ENCODE results near the gene LIN52.

Gene LIN52, protein sequence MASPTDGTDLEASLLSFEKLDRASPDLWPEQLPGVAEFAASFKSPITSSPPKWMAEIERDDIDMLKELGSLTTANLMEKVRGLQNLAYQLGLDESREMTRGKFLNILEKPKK

GRCh38 chr14:74084277-74085046 is at the start of gene LIN52, which contains the start of gene ALDH6A1:
TSS of gene LIN52 (plus strand) at chr14:74084956. CDS start at chr14:74084975, 19 bp downstream.
TSS of gene ALDH6A1 (minus strand) at chr14:74084453. CDS start at chr14:74084394, 59 bp downstream.
- peak; percentile 100 for DNase-seq (ENCODE audit: low read depth in 2 of 2)

GRCh38 chr14:74035556-74035955 is 49.2 kb upstream of the LIN52 start:
- DNase-seq (ENCODE audit: low read depth in 2 of 2): no peak

- DNase-seq (ENCODE audit: low read depth in 2 of 2): no peak
These were observed 46.5 kb upstream of the LIN52 start for GRCh38 chr14:74038020-74038859.

DNA sequence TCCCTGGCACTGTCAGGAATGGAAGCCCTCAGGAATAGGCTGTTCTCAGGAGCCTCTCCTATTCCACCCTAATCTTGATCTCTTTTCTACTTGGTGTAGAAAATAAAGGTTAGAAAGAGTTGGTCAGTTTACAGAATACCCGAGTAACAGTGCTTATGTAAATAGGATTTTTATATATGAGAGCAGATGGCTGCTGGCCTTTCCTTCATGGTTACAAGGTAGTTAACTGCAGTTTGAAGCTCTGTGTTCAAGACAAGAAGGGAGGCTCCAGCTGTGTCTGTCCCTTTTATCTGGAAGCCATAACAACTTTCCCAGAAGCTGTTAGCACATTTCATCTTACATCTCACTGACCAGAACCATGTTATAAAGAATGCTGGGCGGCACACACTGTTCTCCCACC is 42.5 kb upstream of the LIN52 start:
- DNase-seq (ENCODE audit: low read depth in 2 of 2): no peak

DNA sequence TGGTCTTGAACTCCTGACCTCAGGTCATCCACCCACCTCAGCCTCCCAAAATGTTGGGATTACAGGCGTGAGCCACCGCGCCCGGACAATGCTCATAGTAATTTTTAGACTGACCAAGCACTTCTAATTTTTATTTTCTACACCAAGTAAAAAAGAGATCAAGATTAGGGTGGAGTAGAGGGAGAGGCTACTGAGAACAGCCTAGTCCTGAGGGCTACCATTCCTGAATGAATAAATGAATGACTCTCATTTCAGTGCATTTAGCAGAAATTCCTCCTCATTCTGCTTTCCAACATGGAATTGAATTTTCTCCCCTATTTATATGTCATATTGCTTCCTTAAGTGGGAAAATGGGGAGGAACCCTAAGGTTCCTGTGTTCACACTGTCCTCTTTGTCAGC is 39.2 kb upstream of the LIN52 start:
- no peak for DNase-seq (ENCODE audit: low read depth in 2 of 2)

DNA sequence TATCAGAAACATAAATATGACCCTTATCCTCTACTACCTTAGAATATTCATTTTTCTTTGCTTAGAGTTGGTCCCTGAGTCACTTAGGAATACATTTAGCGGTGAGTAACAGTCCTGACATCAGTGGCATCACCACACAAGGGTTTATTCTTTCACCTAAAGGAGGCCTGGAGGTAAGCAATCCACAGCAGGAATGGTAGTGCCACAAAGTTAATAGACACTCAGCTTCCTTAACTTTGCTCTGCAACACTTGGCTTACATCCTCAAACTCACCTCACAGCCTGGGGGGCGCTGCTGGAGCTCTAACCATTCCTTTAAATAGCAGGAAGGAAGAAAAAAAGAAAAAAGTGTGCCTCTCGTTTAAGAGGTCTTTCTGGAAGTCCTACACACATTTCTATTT is 36.5 kb upstream of the LIN52 start:
- no peak for DNase-seq (ENCODE audit: low read depth in 2 of 2)

DNA sequence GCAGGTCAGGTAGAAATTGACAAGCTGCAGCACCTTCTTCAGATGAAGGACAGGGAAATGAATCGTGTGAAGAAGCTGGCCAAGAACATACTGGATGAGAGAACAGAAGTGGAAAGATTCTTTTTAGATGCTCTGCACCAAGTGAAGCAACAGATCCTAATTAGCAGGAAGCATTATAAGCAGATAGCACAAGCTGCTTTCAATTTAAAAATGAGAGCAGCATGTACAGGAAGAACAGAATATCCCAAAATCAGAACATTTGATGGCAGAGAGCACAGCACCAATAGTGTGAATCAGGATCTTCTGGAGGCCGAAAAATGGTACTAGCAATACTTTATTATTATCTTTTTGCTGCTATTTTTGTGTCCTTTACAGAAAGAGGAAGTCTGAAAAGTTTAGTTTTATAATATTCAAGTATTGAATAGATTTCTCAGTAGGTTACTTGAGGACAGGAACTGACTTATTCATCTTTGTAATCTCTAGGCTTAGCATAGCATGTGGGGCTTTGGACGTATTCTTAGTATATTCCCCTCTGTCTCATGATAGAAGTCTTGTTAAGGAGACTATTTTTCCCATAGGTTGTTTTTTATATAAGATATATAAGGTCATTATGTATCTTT is 34.8 kb upstream of the LIN52 start:
- no peak for DNase-seq (ENCODE audit: low read depth in 2 of 2)

DNA sequence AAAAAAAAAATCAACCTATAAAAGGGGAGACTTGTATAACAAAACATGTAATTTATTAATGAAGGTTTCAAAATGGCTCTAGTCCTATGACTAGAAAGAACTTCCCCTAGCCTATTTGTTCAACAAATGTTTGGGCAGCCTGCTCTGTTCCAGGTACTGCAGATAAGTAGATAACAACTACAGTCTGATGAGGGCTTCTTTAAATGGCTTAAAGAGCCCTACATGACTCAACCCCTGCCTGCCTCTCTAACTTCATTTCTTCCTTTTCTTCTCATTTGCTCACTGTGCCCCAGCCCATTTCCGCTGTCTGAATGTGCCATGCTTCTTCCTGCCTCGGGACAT is 22.0 kb upstream of the LIN52 start:
- DNase-seq (ENCODE audit: low read depth in 2 of 2): no peak

DNA sequence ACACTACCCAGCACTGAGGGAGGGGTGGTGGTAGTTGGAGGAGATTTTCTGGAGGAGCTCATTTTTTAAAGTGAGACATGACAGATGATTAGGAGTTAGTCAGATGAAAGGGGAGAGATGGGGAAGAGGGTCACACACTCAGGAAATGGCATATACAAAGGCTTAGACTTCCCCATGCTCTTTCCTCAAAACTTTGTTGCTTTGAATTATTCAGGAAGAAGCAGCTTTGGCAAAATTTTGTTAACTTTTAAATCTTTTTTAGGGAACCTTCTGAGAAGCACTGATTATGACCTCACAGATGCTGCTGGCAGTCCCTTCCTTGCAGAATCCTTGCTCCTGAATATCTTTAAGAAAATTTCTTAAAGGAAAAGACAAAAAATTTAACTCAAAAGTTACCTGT is 20.3 kb upstream of the LIN52 start:
- no peak for DNase-seq (ENCODE audit: low read depth in 2 of 2)

DNA sequence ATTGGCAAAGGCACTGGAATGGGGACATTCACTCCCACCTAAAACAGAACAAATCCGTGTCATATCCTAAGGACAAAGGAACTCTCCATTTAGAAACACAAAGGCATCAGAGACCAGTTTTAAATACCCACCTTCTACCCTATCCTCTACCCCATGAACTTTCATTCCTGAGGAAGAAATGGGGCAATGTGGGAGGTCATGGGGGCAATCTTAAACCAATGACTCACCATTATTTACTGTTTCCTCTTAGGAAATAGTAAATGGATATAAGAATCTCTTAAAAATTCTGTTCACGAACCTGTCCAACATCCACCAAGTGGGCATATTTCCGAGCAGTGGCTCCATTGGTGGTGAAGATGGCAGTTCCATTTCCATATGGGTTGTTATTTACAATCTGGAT is 19.9 kb upstream of the LIN52 start:
- no peak for DNase-seq (ENCODE audit: low read depth in 2 of 2)

DNA sequence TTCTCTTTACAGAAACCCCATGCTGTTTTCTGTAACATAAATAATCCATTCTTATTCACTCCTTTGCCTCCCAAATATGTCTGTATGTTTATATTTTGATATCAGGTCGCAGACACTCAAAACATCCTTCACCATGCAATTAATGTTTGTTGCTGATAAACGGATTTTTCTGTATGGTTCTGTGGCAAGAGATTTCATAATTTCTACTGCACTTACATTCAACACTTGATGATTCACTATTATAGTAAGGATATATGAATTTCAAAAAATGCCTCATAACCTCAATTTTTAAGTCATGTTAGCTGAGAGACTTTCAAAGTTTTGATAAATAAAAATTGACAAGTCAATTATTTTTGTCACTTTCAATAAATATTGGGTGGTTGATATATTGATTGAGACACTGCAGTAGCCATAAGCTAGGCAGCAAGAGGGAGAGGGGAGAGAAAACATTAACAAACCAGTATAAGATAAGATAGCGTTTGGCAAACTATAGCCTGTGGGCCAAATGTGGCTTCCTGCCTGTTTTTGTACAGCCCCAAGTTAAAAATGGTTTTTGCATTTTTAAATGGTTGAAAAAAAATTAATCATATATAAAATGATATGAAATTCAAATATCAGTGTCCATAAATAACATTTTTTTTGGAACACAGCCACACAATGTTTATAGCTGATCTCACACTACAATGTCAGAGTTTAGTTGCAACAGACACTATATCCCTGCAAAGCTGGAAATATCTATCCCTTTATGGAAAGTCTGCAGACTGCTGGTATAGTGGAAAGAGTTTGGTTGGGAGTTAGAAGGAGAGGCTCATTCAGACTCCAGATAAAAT is 18.8 kb upstream of the LIN52 start:
- DNase-seq (ENCODE audit: low read depth in 2 of 2): no peak

- DNase-seq (ENCODE audit: low read depth in 2 of 2): no peak
These were observed 7.4 kb upstream of the LIN52 start for GRCh38 chr14:74077401-74077800.

DNA sequence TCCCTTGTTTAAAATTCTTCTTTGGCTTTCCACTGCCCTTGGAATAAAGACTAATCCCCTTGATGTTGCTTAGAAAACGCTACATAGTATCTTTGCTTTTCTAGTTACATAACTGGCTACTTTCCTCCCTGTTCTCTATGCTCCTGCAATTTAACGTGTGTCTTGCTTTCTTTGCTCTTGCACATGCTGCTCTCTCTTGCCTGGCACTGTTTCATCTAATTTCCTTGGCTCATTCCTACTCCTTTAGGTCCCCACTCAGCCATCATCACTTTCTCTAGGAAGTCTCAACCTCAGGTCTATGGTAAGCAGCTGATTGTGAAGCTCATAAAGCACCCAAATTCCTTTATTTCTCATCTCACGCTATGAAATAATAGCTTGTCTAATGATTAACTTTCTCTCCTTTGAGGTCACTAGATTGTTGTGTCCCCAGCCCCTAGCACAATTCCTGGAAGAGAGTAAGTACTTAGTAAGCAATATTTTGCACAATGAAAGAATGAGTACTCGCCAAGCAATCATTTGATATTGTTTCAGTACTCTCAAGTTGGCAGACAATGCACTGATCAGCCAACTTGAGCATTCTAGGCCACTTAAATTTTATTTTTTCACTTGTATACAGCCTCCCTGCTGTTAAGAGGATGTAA is 3.8 kb upstream of the LIN52 start:
- DNase-seq (ENCODE audit: low read depth in 2 of 2): no peak

- DNase-seq (ENCODE audit: low read depth in 2 of 2): no peak
These were observed 3.3 kb upstream of the LIN52 start for GRCh38 chr14:74081491-74081890.

DNA sequence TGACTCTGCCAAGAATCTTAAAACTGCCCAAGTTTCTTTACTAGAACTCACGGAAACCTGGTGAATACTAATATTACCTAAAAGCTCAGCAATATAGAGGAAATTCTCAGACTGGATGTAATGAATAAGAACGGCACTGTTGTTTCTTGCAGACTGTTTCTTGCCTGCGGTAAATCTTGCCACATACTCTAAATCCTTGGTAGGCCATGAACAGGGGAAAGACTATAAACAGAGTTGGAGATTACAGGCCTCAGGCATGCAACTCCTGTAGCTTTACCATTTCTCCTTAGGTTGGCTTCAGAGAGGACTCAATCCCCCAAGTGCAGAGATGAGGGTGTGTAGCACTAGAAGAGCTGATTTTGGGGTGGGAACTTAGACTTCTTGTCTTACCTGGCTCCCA is 1.6 kb upstream of the LIN52 start:
- no peak for DNase-seq (ENCODE audit: low read depth in 2 of 2)

GRCh38 chr14:74083784-74084276 is 926 bp upstream of the LIN52 start:
- no peak for DNase-seq (ENCODE audit: low read depth in 2 of 2)

DNA sequence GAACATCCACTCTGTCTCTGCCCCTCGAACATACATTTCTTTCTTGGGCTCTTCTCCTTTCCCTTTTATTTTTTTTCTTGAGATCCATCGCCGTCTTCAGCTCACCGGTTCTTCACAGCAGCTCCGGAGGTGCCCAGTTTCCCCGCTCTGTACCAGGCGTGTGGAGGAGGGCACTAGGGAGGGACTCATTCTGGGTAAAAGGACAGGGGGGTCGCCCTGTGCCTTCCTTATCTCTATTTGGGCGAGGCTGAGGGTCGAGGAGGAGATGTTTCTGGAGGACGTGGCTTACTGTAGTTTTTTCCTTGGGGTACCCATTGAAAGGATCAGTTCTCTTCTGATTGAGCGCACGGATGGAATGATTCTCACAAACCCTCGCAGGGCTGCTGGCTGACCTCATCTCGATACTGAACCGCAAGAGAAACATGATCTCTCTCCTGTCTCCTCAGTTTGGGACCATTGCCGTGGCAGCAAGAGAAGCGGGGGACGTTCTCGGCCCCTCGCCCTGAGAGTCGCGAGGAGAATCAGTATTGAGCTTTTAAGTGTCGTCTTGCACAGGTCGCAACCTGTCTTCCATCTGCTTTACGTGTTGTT is 386 bp downstream of the LIN52 start:
- peak in 1 of 2 donors; percentile 4 for DNase-seq (ENCODE audit: low read depth in 2 of 2)

- DNase-seq (ENCODE audit: low read depth in 2 of 2): no peak
These were observed 1.1 kb downstream of the LIN52 start for GRCh38 chr14:74085828-74086227.

DNA sequence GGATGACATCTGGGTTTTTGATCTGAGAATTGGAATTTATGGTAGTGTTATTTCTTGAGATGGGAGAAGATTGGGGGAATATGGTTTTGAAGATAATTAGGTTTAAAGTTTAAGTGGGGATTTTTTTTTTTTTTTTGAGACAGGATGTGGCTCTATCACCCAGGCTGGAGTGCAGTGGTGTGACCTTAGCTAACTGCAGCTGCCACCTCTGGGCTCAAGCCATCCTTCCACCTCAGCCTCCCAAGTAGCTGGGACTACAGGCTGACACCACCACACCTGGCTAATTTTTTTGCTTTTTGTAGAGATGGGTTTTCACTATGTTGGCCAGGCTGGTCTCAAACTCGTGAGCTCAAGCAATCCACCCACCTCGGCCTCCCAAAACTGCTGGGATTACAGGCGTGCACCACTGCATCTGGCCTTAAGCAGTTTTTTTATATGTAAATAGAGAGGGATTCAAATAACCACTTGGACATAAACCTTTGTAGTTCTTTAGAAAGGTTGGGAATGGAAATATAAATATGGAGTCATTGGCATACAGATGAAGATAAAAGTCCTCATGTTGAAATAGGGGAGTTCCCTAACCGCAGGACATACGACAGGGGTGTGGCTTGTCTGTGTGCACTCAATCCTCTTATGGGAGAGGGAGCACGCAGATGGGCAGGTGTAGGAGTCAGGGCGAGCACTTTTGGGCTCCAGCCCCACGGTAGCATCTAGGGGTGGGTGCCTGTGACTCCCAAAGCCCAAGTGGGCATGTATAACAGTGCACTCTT is 4.7 kb downstream of the LIN52 start:
- no peak for DNase-seq (ENCODE audit: low read depth in 2 of 2)

DNA sequence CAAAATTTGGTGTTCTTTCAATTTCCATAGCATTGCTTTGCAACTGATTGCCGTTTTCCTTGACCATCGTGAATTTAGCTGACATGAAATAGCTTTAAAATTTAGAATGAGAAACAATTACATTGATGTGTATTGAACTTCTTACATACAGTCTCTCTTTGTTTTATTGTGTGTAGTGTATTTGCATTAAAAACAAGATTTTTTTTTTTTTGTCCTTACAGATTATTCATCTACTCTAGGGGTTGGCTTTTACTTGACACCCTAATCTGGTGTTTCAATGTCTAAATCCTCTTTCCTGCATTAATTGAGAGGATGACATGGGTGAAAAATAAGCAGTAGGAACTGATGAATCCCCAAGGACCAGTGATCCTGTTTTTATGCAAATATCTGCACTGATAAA is 20.6 kb downstream of the LIN52 start:
- no peak for DNase-seq (ENCODE audit: low read depth in 2 of 2)

Data from stimulated activated CD8-positive, alpha-beta memory T cell treated with anti-CD3 and anti-CD28 coated beads, Interleukin-15, amount 100 ng/mL, for 4 hours (primary cell).